ENCODE data around the gene CHD6. TPM values are rescaled to one million over a fixed set of nuclear protein-coding genes. Genes with fewer than 3 reads are reported as not detected.
A peak's percentile ranks its signal among the peaks of the same experiment; 100 is the strongest.

Gene CHD6
- total RNA-seq (100 to 1,000 TPM; 114 to 126 TPM), total RNA-seq (40.2 to 361 (median 214) reads per million in 172 experiments)
- 20.5 TPM for polyA plus RNA-seq (2013, experiment 1 of 2)
- 28.0 TPM for polyA plus RNA-seq (2013, experiment 2 of 2)

GRCh38 chr20:41617902-41618806, at the start of gene CHD6:
Gene CHD6 (minus strand): TSS chr20:41618377. CDS start chr20:41551337, 67,040 bp downstream.
- TF ChIP-seq CTCF (IDR thresholded peaks at IDR 0.05), result no peak
- H3K27ac Mint-ChIP-seq, result peak within 1 kb of the TSS; percentile 93
- intact Hi-C loops (cut with DNase I, micrococcal nuclease), result loop anchor here (2.0 to 10.0 kb wide), 6 partner anchors 74 to 1837 kb away; partner anchors contain the start of genes SRSF6 (in 1 of the 2), TOP1 (in 1 of the 2) and ZHX3 (in 1 of the 2)
- ATAC-seq (ENCODE audit: poor library complexity), result peak; percentile 96
- peaks cover 19% of the 10 kb centered on the region for H3K4me1 ChIP-seq (ENCODE audit: insufficient read depth, low read length)
- H3K9me3 ChIP-seq (ENCODE audit: control insufficient read depth in 1 of 2, insufficient read depth in 1 of 2, low read length in 2 of 2), result no peaks in the 10 kb centered on the region
- H3K27me3 ChIP-seq (ENCODE audit: control insufficient read depth in 1 of 2, insufficient read depth in 2 of 2, low read length in 2 of 2), result no peaks in the 10 kb centered on the region
- H3K27ac ChIP-seq (ENCODE audit: low read depth in 1 of 2, low read length in 2 of 2), result peak within 1 kb of the TSS; percentile 10 to 53
- peaks cover 11% of the 10 kb centered on the region for H3K36me3 Mint-ChIP-seq (ENCODE audit: low read depth)
- CTCF ChIA-PET, result interaction anchor here (1.0 to 1.1 kb wide), 2 partner anchors 75 to 118 kb away, joined by 3 to 4 read pairs; no protein-coding TSS in a partner anchor
- no peaks in the 10 kb centered on the region for H3K27me3 Mint-ChIP-seq
- peak within 1 kb of the TSS; percentile 99 for H3K4me3 Mint-ChIP-seq
- H3K9me3 Mint-ChIP-seq, result no peaks in the 10 kb centered on the region
- H3K4me3 ChIP-seq (ENCODE audit: low read length), result peak within 1 kb of the TSS; percentile 75
- POLR2A ChIA-PET, result interaction anchor here (0.6 to 3.5 kb wide), 24 partner anchors 9 to 476 kb away, joined by 3 to 78 read pairs (median 3); no protein-coding TSS in a partner anchor
- DNase-seq, result peak; percentile 98 to 100 (median 99)
- peaks cover 55% of the 10 kb centered on the region for H3K4me1 Mint-ChIP-seq (ENCODE audit: low read depth)
- H3K36me3 ChIP-seq (ENCODE audit: insufficient read depth, low read length), result no peaks in the 10 kb centered on the region

- ChIA-PET POLR2A (no interaction called here), CTCF (no interaction called here)
- Histone ChIP-seq H3K36me3 (ENCODE audit: insufficient read depth, low read length) (no peaks in the 10 kb centered on the region), H3K4me3 (ENCODE audit: low read length) (no peak overlapping the region), H3K27me3 (ENCODE audit: control insufficient read depth in 1 of 2, insufficient read depth in 2 of 2, low read length in 2 of 2) (peaks cover 0 to 6% of the 10 kb centered on the region in 2 experiments), H3K27ac (ENCODE audit: low read depth in 1 of 2, low read length in 2 of 2) (no peak overlapping the region), H3K9me3 (ENCODE audit: control insufficient read depth in 1 of 2, insufficient read depth in 1 of 2, low read length in 2 of 2) (no peaks in the 10 kb centered on the region), H3K4me1 (ENCODE audit: insufficient read depth, low read length) (no peaks in the 10 kb centered on the region)
- DNase-seq (peak in 2 of 14 experiments; percentile 7 to 16), ATAC-seq (ENCODE audit: poor library complexity) (no peak)
- H3K4me1 Mint-ChIP-seq (ENCODE audit: low read depth), result peaks cover 18% of the 10 kb centered on the region
- H3K27me3 Mint-ChIP-seq, result peaks cover 34% of the 10 kb centered on the region
- H3K9me3 Mint-ChIP-seq, result no peaks in the 10 kb centered on the region
- TF ChIP-seq CTCF (IDR thresholded peaks at IDR 0.05), result no peak
- H3K36me3 Mint-ChIP-seq (ENCODE audit: low read depth), result no peaks in the 10 kb centered on the region
- H3K4me3 Mint-ChIP-seq, result no peak overlapping the region
- H3K27ac Mint-ChIP-seq, result no peak overlapping the region
- intact Hi-C loops (cut with DNase I, micrococcal nuclease), result no loop called here
Observed at GRCh38 chr20:41664584-41664983, 46.4 kb upstream of the CHD6 start.

- Mint-ChIP-seq H3K4me3 (no peak overlapping the region), H3K27me3 (peaks cover 42% of the 10 kb centered on the region), H3K4me1 (ENCODE audit: low read depth) (peaks cover 19% of the 10 kb centered on the region), H3K9me3 (no peaks in the 10 kb centered on the region), H3K36me3 (ENCODE audit: low read depth) (no peaks in the 10 kb centered on the region), H3K27ac (no peak overlapping the region)
- no peak for TF ChIP-seq CTCF (IDR thresholded peaks at IDR 0.05)
- no peaks in the 10 kb centered on the region for H3K4me1 ChIP-seq (ENCODE audit: insufficient read depth, low read length)
- peaks cover 0 to 15% of the 10 kb centered on the region in 2 experiments for H3K27me3 ChIP-seq (ENCODE audit: control insufficient read depth in 1 of 2, insufficient read depth in 2 of 2, low read length in 2 of 2)
- intact Hi-C loops (cut with DNase I, micrococcal nuclease), result no loop called here
- no peaks in the 10 kb centered on the region for H3K36me3 ChIP-seq (ENCODE audit: insufficient read depth, low read length)
- ChIA-PET CTCF (no interaction called here), POLR2A (interaction anchor here (1.2 kb wide), 1 partner anchor 39 kb away, joined by 3 read pairs; the partner anchor contains the start of gene CHD6)
- DNase-seq, result no peak
- no peak overlapping the region for H3K27ac ChIP-seq (ENCODE audit: low read depth in 1 of 2, low read length in 2 of 2)
- peaks cover 0 to 3% of the 10 kb centered on the region in 2 experiments for H3K9me3 ChIP-seq (ENCODE audit: control insufficient read depth in 1 of 2, insufficient read depth in 1 of 2, low read length in 2 of 2)
- no peak for ATAC-seq (ENCODE audit: poor library complexity)
- no peak overlapping the region for H3K4me3 ChIP-seq (ENCODE audit: low read length)
Observed at GRCh38 chr20:41657655-41658054, 39.5 kb upstream of the CHD6 start.
